Activated CD8-positive, alpha-beta memory T cell treated with anti-CD3 and anti-CD28 coated beads for 48 hours (primary cell): ENCODE data around the gene B4GALT5.

ENCODE experiments used
- DNase-seq, 3 experiments: peaks; one replicate each; pipeline ENCODE4 v3.0.0-alpha.2; 2020; ENCODE audit warnings: low read depth in 2 of 3, low spot score in 2 of 3

Gene B4GALT5

DNA sequence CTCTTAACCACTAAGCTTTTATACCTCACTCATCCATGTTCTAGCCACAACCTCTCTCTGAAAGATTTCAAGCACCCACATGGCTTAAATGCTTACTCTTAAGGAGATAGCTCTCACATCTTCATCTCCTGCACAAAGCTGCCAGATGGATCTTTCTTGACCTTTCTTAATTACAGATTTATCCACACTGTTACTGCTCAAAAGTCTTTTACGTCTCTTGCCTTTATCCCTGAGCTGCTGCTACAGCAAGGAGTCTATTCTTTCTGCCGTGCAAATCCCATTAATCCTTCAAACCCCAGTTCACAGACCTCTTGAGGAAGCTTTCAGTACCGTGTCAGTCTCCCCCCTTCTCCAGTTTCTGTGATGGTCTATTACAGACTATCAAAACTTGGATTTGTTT is 54.6 kb downstream of the B4GALT5 start:
- no peak for DNase-seq

DNA sequence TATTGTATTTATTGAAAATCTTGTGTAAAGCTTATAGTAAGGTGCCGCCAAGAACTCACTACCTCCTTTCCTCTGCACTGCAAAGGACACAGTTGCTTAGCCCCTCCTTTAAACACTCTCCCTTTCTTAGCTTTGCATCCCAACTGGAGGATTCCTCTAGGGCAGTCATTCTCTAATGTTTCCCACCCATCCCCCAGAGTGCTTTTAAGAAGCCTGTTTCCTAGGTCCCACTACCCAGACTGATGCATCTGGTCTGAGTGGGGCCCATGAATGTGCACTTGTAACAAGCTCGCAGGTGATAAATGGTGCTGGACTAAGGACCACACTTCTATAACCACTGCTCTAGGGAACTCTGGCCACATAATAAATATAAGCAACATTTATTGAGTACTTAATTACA is 55.2 kb downstream of the B4GALT5 start:
- DNase-seq = no peak

DNA sequence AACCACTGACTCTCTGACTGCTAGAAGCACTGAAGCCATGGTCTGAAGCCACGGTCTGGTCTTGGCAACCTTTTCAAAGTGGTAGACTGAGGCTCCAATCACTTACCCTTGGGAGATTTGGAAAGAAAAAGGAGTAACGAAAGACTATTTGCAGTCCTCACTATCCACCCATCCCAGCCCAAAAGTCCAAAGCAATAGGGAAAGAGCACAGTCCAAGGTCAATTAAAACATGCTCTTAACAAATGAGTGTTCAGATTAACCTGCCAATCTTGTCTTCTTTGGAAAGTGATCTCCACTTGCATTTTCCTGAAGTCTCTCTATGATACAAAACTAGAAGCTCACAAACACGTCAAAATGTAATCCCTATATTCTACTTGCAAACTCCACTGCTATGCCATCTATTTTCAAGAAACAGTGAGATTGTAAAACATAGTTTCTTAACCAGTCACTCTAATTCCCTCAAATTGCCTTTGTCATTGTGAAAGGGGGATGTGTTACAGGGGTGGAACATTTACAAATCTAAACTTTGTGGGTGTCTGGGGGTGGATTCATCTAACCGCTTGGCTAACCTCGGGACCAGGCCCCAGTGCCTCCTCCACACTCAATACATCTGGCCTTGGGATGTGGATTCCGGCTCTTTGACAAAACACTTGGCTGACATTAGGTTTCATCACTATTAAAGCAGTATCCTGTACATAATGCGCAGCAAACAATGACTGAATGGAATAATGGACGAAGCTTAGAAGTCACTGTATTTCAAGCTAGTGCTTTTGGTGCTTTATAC is 56.4 kb downstream of the B4GALT5 start:
- DNase-seq = no peak

DNA sequence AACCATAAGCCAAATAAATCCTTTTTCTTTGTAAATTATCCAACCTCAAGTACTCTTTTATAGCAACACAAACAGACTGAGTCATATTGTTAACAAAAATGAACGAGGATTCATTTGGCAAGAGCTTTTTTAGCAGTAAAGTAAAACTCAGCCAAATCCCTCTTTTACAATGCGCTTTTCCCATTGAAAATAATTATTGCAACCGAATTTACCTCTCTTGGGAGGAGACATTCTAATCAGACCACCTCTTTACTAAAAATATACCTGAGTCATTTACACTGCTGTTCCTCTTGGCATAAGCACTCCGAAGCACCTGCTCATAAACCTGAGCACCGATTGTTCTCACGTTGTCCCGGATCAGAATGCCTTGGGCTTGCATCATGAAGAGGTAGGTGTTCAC is 57.4 kb downstream of the B4GALT5 start:
- no peak for DNase-seq

DNA sequence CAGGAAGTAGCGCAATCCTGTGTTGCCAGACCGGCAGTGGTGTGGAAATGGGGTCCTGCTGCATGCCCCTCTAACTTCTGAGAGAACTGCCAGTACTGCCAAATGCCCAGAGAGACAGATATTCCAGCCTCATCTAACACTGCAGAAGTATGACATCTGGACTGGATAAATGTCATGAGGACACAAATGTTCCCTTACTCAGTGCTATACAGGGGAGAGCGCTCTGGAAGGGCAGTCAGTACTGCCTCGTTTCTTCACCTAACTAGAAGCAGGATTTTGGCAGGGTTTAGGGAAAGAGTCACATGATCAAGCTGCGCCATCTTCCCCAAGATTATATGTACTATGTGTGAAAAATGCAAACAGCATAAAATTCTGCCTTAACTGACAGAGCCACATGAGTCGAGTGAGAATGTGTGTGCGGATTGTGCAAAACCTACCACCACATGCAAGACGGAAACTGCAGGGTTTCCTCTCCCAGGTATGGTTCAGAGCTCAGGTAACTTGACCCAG is 59.7 kb downstream of the B4GALT5 start:
- DNase-seq = no peak

DNA sequence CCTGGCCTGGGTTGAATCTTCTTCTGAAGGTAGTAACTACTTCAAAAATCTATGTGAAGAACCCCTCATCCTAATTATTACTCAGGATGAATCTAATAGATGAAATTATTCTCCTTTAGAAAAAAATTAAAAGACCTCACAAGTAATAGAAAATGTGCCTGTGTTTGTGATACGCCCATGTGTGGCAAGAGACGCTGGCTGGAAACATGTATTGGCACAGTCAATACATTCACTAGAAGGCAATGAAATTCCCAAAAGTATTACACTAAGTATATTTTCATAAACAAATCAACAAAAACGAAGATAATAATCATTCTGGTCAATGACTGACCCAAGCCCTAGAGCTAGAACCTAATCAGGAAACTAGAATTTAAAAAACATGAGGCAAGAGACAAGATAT is 64.0 kb downstream of the B4GALT5 start:
- no peak for DNase-seq

DNA sequence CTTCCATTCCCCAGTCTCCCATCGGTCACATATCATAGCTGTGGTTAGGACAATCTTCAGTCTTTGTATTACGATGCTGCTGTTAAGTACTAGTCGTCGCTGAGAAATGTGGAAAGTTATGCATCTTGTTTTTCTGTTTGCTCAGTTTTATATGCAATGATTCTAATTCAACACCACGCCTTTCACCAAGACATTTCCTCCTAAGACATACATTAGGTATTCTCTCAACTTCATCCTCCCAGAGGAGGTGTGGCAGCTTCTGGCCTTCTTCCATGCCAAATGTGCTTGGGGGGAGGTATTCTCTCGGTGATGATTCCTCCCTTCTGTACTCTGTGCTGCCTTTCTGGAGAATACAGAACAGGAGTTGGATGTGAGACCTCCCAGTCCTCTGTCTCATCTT is 66.1 kb downstream of the B4GALT5 start:
- no peak for DNase-seq

DNA sequence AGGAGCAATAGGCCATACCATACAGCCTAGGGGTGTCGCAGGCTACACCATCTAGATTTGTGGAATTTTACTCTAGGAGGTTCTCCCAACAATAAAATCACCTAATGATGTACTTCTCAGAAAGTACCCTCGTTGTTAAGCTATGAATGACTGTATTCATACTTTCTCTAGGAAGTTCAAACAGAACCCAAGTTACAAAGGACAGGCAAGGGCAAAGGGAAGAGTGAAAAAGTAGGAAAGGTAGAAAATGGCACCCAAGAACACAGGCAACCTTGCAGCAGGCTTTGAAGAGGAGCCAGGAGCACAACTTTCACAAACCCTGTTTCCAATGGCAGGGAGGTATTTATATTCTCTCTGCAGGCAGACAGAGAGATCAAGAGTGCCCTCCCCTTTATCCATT is 67.2 kb downstream of the B4GALT5 start:
- no peak for DNase-seq

DNA sequence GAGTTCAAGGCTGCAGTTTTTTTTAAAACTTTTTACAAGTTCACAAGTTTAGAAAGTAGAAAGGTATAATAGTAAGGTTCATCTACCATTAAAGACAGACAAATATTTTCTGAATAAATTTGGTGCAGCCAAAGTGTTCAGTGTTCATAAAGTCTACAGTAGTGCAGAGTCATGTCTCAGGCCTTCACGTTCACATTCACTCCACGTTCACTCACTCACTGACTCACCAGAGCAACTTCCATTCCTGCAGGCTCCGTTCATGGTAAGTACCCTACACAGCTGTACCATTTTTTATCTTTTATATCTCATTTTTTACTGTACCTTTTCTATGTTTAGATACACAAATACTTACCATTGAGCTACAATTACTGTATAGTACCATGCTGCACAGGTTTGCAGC is 67.6 kb downstream of the B4GALT5 start:
- DNase-seq = no peak

DNA sequence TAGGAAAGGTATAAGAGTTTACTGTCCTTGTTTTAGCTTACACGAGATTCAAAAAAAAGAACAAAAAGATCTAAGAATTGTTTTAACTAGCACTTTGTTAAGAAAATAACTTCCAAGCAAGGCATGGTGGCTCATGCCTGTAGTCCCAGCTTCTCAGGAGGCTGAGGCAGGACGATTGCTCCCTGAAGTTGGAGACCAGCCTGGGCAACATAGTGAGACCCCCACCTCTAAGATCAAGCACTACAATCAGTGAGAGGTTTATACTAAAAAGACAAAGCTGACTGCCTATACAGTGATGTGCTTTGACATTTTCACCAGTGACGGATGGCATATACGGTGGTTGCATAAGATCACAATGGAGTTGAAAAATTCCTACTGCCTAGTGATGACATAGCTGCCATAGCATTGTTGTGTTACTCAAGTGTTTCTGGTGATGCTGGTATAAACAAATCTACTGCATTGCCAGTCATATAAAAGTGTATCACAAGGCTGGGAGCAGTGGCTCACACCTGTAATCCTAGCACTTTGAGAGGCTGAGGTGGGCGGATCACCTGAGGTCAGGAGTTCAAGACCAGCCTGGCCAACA is 68.6 kb downstream of the B4GALT5 start:
- DNase-seq = no peak

DNA sequence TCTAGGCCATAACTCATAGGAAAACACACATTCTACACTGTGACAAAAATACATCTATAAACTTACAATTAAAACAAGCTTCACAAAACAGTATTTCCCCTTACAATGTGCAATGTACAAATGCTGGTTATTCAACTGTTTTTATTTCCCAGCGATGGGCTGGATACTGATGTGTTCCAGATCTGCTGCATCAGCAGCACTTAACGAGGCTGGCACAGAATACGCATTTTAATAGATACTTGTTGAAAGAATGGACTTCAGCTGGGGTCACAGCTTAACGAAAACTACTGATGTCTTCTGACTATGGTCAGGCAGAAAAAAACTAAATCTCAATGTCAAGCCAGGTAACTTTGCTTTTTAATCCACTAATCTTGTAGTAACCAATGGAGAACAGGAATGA is 70.9 kb downstream of the B4GALT5 start:
- DNase-seq = no peak

DNA sequence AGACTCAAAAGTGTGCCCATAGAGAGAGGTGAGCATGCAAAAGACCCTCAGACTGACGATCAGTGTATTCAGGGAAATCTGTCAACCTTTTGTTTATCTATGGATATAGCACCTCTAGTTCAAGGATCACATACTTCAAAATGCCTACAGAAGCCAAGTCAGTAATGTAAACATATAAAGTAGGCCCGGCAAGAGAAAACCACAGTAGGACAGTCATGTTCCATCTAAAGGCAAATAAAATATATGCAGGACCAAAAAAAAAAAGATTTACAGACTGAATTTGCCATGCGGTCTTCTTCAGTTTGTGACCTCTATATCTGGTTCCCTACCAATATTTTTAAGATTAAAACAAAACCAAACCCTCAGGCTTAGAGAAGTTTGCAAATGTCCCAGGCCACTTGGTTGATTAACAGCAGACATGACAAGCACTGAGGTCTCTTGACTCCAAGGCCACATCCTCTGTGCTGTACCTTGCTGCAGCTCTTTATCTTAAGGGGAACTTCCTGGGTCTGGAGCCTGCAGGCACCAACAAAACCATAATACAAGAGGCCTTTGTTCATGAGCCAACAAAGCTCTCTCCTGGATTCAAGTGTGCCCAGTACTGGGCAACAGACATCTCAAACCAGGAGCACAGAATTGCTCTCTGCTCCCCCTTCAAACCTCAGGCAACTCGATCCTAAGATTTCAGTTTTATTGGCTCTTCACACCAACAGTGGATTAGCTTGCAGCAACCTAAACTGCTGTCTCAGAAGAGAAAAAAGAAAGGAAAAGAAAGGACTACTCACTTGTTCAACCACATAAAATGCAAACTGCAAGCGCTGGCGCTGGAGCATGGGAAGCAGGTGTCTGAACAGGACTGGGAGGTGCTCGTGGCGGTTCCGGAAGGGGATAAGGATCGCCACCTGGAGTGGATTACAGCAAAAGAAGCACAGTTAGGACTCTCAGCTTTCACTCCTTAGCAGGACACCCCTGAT is 71.7 kb downstream of the B4GALT5 start:
- no peak for DNase-seq

DNA sequence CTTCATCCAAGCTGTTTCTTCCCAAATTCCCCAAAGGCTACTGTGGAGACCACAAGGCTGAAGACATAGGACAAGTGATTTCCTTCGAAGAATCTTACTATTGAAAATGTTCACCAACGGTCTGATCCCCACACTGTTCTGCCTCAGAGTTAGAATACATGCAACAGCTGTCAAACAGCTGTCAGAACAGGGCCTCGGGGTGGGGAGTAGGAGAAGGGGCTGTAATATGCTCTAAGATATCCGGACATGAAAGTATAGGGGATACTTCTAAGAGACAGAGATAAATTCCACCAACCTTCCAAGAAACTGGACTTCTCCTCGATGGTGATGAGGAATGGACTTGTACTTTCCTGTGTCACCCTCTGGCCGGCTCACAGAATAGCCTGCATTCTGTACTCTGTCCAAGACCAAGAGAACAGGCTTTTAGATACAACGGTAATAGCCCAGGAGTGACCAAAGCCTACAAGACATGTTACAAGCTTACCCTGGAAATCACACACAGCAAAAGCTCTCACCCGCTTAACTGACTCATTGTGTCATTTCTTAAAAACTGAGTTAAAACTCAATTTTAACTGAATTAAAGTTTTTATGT is 76.5 kb downstream of the B4GALT5 start:
- no peak for DNase-seq

DNA sequence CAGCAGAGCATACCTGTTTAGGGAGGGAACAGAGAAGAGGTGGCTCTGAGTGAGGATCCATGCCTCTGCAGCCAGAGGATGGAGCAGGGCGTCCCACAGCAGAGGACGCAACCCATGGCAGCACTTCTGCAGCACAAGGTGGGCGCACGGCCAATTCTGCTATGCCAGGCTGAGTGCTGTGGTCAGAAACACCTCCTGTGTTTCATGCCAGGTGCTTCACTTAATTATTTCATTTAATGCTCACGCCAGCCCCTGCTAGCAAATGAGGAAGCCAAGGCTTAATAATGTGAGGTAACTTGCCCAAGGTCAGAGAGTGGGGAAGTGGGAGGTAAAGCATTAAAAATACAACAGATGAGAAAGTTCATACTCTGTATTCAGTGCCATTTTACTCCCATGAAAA is 77.2 kb downstream of the B4GALT5 start:
- no peak for DNase-seq

DNA sequence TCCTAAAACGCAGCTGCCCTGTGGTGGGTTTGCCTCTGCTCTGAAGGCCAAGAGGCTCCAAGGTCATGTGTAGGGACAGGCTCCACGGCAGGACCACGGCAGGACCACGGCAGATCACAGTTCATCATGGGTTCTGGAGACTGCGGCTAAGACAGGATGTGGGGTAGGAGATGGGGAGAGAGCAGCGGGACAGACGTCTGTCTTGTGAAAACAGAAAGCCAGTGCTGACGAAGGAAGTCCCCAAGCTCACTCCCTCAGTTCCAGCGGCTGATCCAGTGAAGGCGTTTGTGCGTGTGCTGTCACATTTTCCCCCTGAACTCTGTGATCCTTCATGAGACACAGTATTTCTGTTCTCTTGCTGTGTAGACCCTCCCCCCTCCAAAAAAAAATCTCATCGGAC is 77.8 kb downstream of the B4GALT5 start:
- DNase-seq = no peak

DNA sequence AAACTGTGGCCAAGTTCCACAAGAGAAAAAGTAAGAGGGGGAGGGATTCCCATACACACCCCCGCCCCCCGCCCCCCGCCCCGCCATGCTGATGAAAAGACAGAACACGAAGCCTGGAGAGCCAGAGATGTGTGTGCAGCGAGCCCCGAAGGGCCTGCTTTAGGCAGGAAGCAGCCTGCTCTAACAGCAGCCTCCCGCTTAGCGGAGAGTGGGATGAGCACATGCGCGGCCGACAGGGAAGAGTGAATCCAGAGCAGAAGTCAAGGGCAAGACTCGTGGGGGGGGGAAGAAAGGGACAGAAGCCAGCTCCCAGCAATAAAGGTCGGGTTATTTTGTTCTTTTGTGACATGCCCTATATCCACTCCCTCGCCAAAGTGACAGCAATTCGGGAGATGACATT is 78.5 kb downstream of the B4GALT5 start:
- DNase-seq = no peak

DNA sequence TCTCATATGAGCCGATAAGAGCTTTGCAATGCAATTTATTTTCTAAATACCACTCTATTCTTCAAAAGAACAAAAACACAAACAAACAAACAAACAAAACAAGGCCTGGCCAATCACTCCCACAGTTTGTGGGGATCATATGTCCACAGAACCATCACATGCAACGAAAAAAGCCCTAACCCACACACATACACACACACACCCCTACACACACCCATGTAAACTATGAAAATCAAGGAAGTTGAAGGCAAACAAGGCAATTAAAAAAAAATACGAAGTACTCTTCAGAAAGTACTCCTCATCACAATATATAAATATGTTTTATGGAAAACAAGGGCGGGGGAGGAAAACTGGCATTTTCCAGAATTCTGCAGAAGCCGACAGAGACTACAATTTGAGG is 79.6 kb downstream of the B4GALT5 start:
- DNase-seq = no peak

DNA sequence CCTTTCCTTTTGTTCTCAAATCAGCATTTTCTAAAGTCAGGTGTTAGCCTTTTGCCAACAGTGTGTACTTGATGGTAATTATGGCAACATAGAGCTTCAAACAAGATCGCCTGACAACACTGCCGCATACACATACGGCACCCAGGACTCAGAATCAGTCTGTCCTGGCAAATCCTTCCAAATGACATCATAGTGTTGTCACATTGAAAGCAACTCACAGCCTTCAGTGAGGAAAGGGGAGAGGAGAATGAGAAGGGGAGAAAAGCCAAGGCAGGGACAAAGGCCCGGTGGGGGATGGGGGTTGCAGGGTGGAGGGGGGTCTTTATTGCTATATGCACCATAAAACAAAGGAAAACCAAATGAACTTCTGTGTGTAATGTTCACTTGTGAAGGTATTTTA is 80.0 kb downstream of the B4GALT5 start:
- DNase-seq = no peak

DNA sequence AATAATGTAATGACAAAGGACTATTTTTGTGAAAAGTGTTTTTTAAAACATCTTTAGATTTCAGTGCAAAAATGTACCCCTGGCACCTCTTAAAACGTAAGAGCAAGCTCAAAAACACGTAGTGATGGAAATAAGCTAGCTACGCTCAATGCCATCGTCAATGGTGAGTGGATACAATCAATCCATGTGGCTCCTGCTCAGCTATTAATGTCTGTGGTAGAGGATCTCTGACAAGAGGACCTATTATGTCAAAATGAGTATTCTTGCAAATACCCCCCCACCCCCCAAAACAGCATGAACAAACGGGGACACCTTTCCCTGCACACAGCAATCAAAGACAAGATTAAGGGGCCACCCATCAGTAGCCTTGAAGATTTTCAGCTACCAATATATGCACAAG is 80.7 kb downstream of the B4GALT5 start:
- DNase-seq = no peak

DNA sequence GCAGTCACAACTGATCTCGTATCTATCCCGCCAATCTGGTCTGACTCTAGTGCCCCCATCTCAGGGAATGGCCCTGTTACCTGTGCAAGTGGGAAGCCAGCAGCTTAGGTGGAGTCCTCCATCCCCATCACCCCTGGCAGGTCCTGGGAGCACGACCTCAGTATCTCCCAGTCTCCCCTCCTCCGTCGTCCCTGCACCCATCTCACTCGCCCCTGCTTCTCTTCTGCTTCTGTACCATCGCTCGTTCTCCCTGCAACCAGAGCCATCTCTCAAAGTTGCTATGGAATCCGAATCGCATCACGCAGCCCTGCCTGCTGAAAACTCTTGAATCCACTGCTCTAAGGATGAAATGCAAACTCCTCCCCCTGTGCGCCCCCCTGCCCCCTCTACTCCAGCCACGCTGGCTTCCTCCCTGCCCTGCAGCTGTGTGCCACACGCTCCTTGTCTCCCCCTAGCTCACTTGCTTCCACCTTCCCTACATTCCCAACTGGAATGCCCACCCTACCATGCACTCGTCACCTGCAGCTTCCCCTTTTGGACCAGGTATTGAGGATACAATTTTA is 81.7 kb downstream of the B4GALT5 start:
- no peak for DNase-seq

DNA sequence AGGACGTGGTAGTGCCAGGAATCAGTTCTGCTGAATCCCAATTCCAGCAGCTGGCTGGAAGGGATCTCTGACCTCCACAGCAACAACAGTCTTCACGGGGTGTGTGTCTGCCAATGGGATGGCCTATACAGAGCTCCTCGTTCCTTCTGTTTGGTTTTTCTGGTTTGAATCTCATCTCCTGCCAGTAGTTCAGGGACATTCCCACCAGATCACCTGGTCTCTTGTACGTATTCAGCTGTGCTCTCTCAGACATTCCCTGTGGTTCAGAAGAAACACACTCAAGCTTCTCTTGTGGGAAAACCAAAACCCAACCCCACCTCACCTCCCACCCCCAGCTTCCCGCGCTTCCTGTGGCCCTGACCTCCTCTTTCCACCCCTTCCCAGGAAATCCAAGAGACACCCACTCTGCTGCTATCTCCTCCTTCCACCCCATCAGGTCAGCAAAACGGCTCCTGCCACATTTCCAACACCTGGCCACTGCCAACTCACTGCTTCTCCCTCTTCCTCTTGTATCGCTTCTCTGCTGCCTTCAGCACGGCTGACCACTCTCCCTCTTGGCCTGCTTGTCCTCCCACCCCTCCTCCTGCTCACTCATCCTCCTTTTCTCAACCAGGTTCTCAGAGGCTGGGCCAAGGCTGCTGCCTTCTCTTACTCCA is 82.5 kb downstream of the B4GALT5 start:
- DNase-seq = no peak
